Fibroblast of pulmonary artery (primary cell): ENCODE data around the gene PCP4L1.

Experiments
- DNase-seq: peaks from one replicate; pipeline ENCODE4 v3.0.0-alpha.2; 2010; ENCODE audit warnings: low read depth
- H3K4me3 ChIP-seq: replicated peaks from 2 replicates; pipeline ENCODE4 v1.5.1; 2011; ENCODE audit warnings: low read depth, mild to moderate bottlenecking, control low read depth, low read length, moderate library complexity
- TF ChIP-seq, protein P1 (sequence below): IDR thresholded peaks from 2 replicates; pipeline ENCODE4 v1.5.1; 2011; ENCODE audit warnings: mild to moderate bottlenecking, control low read depth, low read length, inconsistent platforms; ENCODE audit errors: missing control alignments

PCP4L1 gene

DNA sequence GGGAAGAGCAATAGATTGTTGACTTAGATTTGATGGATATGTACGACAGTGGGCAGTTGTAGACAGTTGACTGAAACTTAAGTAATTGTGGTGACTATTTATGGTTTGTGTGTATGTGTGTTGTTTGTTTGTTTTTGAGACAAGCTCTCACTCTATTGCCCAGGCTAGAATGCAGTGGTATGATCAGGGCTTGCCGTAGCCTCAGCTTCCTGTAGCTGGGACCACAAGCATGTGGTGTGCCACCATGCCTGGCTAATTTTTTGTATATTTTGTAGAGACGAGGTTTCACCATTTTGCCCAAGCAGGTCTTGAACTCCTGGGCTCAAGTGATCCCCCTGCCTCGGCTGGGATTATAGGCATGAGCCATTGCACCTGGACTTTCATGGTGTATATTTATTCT lies 65.5 kb downstream of the PCP4L1 start:
- TF ChIP-seq, protein P1, sequence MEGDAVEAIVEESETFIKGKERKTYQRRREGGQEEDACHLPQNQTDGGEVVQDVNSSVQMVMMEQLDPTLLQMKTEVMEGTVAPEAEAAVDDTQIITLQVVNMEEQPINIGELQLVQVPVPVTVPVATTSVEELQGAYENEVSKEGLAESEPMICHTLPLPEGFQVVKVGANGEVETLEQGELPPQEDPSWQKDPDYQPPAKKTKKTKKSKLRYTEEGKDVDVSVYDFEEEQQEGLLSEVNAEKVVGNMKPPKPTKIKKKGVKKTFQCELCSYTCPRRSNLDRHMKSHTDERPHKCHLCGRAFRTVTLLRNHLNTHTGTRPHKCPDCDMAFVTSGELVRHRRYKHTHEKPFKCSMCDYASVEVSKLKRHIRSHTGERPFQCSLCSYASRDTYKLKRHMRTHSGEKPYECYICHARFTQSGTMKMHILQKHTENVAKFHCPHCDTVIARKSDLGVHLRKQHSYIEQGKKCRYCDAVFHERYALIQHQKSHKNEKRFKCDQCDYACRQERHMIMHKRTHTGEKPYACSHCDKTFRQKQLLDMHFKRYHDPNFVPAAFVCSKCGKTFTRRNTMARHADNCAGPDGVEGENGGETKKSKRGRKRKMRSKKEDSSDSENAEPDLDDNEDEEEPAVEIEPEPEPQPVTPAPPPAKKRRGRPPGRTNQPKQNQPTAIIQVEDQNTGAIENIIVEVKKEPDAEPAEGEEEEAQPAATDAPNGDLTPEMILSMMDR, result no peak
- DNase-seq, result no peak
- no peak overlapping the region for H3K4me3 ChIP-seq

DNA sequence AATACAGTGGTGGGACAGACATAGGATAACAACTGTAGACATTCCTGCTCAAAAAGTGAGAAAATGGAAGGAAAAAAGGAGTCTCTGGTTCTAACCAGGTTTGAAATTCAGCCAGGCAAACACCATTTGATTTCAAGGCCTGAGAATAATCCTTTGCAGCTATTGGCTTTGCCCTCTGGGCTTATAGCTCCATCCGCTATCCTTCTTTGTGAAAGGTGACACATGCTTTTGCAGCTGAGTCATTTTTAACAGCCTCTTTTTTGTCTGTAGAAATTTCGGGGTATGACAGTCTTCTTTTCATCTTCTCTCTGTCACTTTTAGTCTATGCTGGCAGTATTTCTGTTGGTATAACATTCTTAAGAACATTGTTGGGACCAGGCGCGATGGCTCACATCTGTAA lies 71.8 kb downstream of the PCP4L1 start:
- DNase-seq, result no peak
- TF ChIP-seq, protein P1, result no peak
- H3K4me3 ChIP-seq, result no peak overlapping the region

DNA sequence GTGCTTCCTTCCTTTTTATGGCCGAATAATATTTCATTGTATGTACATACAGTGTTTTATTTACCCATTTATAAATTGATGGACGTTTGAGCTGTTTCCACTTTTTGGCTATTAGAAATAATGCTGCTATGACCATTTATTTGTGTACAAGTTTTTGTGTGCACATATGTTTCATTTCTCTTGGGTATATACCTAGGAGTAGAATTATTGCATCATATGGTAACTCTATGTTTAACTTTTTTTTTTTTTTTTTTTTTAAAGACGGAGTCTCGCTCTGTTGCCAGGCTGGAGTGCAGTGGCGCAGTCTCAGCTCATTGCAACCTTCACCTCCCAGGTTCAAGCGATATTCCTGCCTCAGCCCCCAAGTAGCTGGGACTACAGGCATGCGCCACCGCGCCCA lies 74.6 kb downstream of the PCP4L1 start:
- H3K4me3 ChIP-seq, result no peak overlapping the region
- no peak for DNase-seq
- TF ChIP-seq, protein P1, result no peak
